Spleen (tissue), 11 donors: Measurements from ENCODE around the gene TATDN3. TPM values are rescaled to one million over a fixed set of nuclear protein-coding genes. Genes with fewer than 3 reads are reported as not detected.
"Not testable (repeated sequence)": the region's sequence is repeated elsewhere in the genome, so short reads cannot be mapped to it uniquely, and the experiment has no call there.

ENCODE experiments used
- DNase-seq: peaks from one replicate; pipeline ENCODE4 v3.0.0-alpha.2; 2020
- H3K27ac ChIP-seq, 8 donors: fragments of 200-600 bp; sonication (generic) in 7 of 8; 1 replicate in 4 of 8; 2 replicates in 4 of 8; pipeline versions ENCODE4 v1.5.0 to v1.8.0; 2016 to 2021; ENCODE audit warnings: inconsistent platforms in 4 of 8, mild to moderate bottlenecking in 4 of 8, moderate library complexity in 1 of 8
- H3K27me3 ChIP-seq, 7 donors: fragments of 200-600 bp; sonication (generic) in 6 of 7; replicated peaks in 1 of 7; 1 replicate in 4 of 7; 2 replicates in 3 of 7; pipeline versions ENCODE4 v1.5.0 to v1.8.0; 2016 to 2021; ENCODE audit warnings: inconsistent platforms in 3 of 7, mild to moderate bottlenecking in 1 of 7
- H3K36me3 ChIP-seq, 6 donors: fragments of 200-600 bp; sonication (generic) in 5 of 6; 1 replicate in 4 of 6; 2 replicates in 2 of 6; pipeline versions ENCODE4 v1.5.0 to v1.8.0; 2016 to 2021; ENCODE audit warnings: inconsistent platforms in 2 of 6
- H3K4me1 ChIP-seq, 6 donors: fragments of 200-600 bp; sonication (generic) in 5 of 6; 1 replicate in 3 of 6; 2 replicates in 3 of 6; pipeline versions ENCODE4 v1.5.0 to v1.8.0; 2016 to 2021; ENCODE audit warnings: inconsistent platforms in 3 of 6
- H3K4me3 ChIP-seq, 8 donors: fragments of 200-600 bp; sonication (generic) in 7 of 8; 1 replicate in 4 of 8; 2 replicates in 4 of 8; pipeline versions ENCODE4 v1.5.0 to v1.8.0; 2016 to 2021; ENCODE audit warnings: inconsistent platforms in 4 of 8, mild to moderate bottlenecking in 4 of 8, moderate library complexity in 2 of 8
- H3K9me3 ChIP-seq, 8 donors: fragments of 200-600 bp; sonication (generic) in 7 of 8; 1 replicate in 4 of 8; 2 replicates in 4 of 8; pipeline versions ENCODE4 v1.5.0 to v1.8.0; 2016 to 2021; ENCODE audit warnings: inconsistent platforms in 4 of 8
- POLR2A ChIP-seq, 3 donors: fragments of 450-650 bp; IDR thresholded peaks; one replicate each; pipeline ENCODE4 v1.5.1; 2017; ENCODE audit warnings: antibody characterized with exemption in 3 of 3, mild to moderate bottlenecking in 1 of 3
- POLR2AphosphoS5 ChIP-seq, 3 donors: sonication (generic); formaldehyde crosslinking; IDR thresholded peaks; one replicate each; pipeline ENCODE4 v1.5.1; 2017; ENCODE audit warnings: antibody characterized with exemption in 3 of 3
- WGBS, 5 donors: extraction: QIAGEN DNeasy Blood & Tissue Kit in 3 of 5; methylation state at CpG; one replicate each; pipeline versions ENCODE4 v1.1.5 to v1.1.7; 2013 to 2018; 5-methylcytosine and 5-hydroxymethylcytosine counted together
- intact Hi-C: fragments of 100-400 bp; cut with DNase I; formaldehyde crosslinking; loops from one replicate; pipeline ENCODE4 v1.15.0; 2023; ENCODE audit warnings: low total_unique reads
- polyA plus RNA-seq, 3 donors: library from polyadenylated mRNA; stranded (reverse); fragments of 200-250 nt; gene quantifications; one replicate each; pipeline ENCODE4 v1.2.1, GENCODE V29; 2013
- total RNA-seq, 7 donors: library from RNA; depleted of rRNA in 3 of 7; stranded (reverse); fragments of >200 nt in 3 of 7; fragmentation: NEBNext Ultra II Directional in 4 of 7; extraction: Animal tissue kit (Norgen Biotek cat#: 25700) in 4 of 7; gene quantifications; one replicate each; pipeline versions ENCODE4 v1.1.0 to v1.2.1, GENCODE V29; 2016 to 2021
- TF ChIP-seq, protein P1 (sequence below), 11 experiments: fragments of 200-600 bp in 7 of 11; fragments of 450-650 bp in 4 of 11; sonication (generic) in 4 of 11; IDR thresholded peaks in 8 of 11; conservative IDR thresholded peaks in 3 of 11; 1 replicate in 7 of 11; 2 replicates in 4 of 11; pipeline versions ENCODE4 v1.4.0 to v1.8.0; 2016 to 2021; ENCODE audit warnings: antibody characterized with exemption in 11 of 11, inconsistent platforms in 4 of 11, mild to moderate bottlenecking in 1 of 11
- donor health status: healthy with polysubstance abuse.
- donor health status: DM: no; HTN: no; CAD: no; lungs with moderate emphysema.
- donor health status: DM: no; HTN: no; CAD: no.
- donor health status: Bipolar disorder and iron deficiency.
- donor health status: healthy.
- donor health status: DM: no; HTN: no; CAD: no.
- donor health status: DM: yes; HTN: yes; CAD: no.

TATDN3 gene
- total and polyA plus RNA-seq, 10 donors: 13.5 to 28.3 (median 20.1) TPM

- peaks cover 0 to 16% (median 5%) of the 10 kb centered on the region in 6 donors for H3K4me1 ChIP-seq
- H3K4me3 ChIP-seq: no peak overlapping the region
- no peak for TF ChIP-seq POLR2A (IDR thresholded peaks at IDR 0.05)
- no peak for TF ChIP-seq POLR2AphosphoS5 (IDR thresholded peaks at IDR 0.05)
- TF ChIP-seq, protein P1, sequence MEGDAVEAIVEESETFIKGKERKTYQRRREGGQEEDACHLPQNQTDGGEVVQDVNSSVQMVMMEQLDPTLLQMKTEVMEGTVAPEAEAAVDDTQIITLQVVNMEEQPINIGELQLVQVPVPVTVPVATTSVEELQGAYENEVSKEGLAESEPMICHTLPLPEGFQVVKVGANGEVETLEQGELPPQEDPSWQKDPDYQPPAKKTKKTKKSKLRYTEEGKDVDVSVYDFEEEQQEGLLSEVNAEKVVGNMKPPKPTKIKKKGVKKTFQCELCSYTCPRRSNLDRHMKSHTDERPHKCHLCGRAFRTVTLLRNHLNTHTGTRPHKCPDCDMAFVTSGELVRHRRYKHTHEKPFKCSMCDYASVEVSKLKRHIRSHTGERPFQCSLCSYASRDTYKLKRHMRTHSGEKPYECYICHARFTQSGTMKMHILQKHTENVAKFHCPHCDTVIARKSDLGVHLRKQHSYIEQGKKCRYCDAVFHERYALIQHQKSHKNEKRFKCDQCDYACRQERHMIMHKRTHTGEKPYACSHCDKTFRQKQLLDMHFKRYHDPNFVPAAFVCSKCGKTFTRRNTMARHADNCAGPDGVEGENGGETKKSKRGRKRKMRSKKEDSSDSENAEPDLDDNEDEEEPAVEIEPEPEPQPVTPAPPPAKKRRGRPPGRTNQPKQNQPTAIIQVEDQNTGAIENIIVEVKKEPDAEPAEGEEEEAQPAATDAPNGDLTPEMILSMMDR (IDR thresholded peaks at IDR 0.05 in 8 of 11, conservative IDR thresholded peaks at IDR 0.05 in 3 of 11): no peak
- DNase-seq: no peak
- H3K27me3 ChIP-seq: no peaks in the 10 kb centered on the region
- intact Hi-C loops: no loop called here
- peaks cover 1 to 18% (median 13%) of the 10 kb centered on the region in 8 donors for H3K9me3 ChIP-seq
- peak overlapping the region in 1 of 8 donors; percentile 37 for H3K27ac ChIP-seq
- peaks cover 0 to 49% (median 11%) of the 10 kb centered on the region in 6 donors for H3K36me3 ChIP-seq
Measured at GRCh38 chr1:212775241-212775640, 16.5 kb upstream of the TATDN3 start.

DNA sequence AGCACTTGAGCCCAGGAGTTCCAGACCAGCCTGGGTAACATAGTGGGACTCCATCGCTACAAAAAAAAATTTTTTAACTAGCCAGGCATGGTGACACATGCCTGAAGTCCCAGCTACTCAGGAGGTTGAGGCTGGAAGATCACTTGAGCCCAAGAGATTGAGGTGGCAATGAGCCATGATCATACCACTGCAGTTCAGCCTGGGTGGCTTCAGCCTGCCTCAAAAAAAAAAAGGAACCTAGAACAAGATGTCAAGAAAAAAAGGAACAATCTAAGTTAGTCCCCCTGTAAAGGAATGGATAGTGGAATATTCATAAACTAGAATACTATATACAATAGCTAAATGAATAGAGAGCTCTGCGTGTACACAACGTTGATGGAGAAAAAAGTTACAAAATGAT is 14.5 kb upstream of the TATDN3 start:
- 93 to 97% (median 95%) methylated on average over 3 of the region's 3 CpGs for WGBS, 5 donors
- Histone ChIP-seq H3K27me3 (no peaks in the 10 kb centered on the region), H3K4me3 (no peak overlapping the region), H3K36me3 (peaks cover 0 to 46% (median 17%) of the 10 kb centered on the region in 6 donors), H3K9me3 (peaks cover 0 to 3% (median 0%) of the 10 kb centered on the region in 8 donors), H3K27ac (peak overlapping the region in 1 of 8 donors; percentile 21), H3K4me1 (peaks cover 0 to 22% (median 8%) of the 10 kb centered on the region in 6 donors)
- intact Hi-C loops: no loop called here
- no peak for TF ChIP-seq POLR2A (IDR thresholded peaks at IDR 0.05)
- no peak for TF ChIP-seq POLR2AphosphoS5 (IDR thresholded peaks at IDR 0.05)
- TF ChIP-seq, protein P1 (IDR thresholded peaks at IDR 0.05 in 8 of 11, conservative IDR thresholded peaks at IDR 0.05 in 3 of 11): no peak
- no peak for DNase-seq

GRCh38 chr1:212779086-212779485 is 12.6 kb upstream of the TATDN3 start:
- Histone ChIP-seq H3K36me3 (peaks cover 0 to 62% (median 34%) of the 10 kb centered on the region in 6 donors), H3K4me1 (peaks cover 0 to 32% (median 8%) of the 10 kb centered on the region in 6 donors)
- H3K27me3 ChIP-seq, DNase-seq, H3K9me3 ChIP-seq, H3K4me3 ChIP-seq, H3K27ac ChIP-seq, intact Hi-C loops: not testable (repeated sequence)
- WGBS, 5 donors: 96 to 100% (median 97%) methylated on average over 4 to 31 of the region's 32 CpGs; no CpG with 5 or more reads in 1 of the 5 donors

DNA sequence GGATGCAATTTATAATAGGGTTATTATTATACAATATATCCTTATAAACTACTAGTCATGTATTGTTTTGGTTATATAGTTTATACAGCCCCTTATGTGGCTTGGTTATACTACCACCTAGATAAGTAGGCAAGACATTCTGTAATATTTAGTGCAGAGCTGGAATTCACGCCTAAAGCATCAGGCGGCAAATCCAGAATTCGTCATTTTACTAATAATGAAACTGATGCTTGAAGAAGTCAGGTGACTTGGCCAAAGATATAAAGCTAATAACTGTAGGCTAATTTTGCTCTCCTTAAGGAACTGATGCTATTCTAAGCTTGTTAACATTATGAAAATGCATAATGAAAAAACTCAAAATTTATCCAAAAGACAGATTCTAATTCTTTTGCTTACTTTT is 10.9 kb upstream of the TATDN3 start:
- intact Hi-C loops: loop anchor here (5.0 to 10.0 kb wide), 2 partner anchors 116 to 303 kb away; no protein-coding TSS in a partner anchor
- 68 to 85% (median 75%) methylated on average over 3 of the region's 3 CpGs for WGBS, 5 donors
- peaks cover 0 to 66% (median 48%) of the 10 kb centered on the region in 6 donors for H3K36me3 ChIP-seq

More for the DNA sequence above, 10.9 kb upstream of the TATDN3 start:
- Histone ChIP-seq H3K9me3 (no peaks in the 10 kb centered on the region), H3K4me1 (peaks cover 0 to 21% (median 3%) of the 10 kb centered on the region in 6 donors), H3K27ac (no peak overlapping the region), H3K4me3 (no peak overlapping the region), H3K27me3 (no peaks in the 10 kb centered on the region)
- TF ChIP-seq POLR2A (IDR thresholded peaks at IDR 0.05): no peak
- no peak for TF ChIP-seq POLR2AphosphoS5 (IDR thresholded peaks at IDR 0.05)
- TF ChIP-seq, protein P1 (IDR thresholded peaks at IDR 0.05 in 8 of 11, conservative IDR thresholded peaks at IDR 0.05 in 3 of 11): no peak
- DNase-seq: no peak
